Pons (tissue), 1 donor: ENCODE data around the gene FBXL20.
A peak's percentile ranks its signal among the peaks of the same experiment; 100 is the strongest.
"Not testable (repeated sequence)": the region's sequence is repeated elsewhere in the genome, so short reads cannot be mapped to it uniquely, and the experiment has no call there.

Experiments
- DNase-seq: peaks from one replicate; pipeline ENCODE4 v3.0.0-alpha.2; 2016; ENCODE audit warnings: low spot score

Gene FBXL20, protein sequence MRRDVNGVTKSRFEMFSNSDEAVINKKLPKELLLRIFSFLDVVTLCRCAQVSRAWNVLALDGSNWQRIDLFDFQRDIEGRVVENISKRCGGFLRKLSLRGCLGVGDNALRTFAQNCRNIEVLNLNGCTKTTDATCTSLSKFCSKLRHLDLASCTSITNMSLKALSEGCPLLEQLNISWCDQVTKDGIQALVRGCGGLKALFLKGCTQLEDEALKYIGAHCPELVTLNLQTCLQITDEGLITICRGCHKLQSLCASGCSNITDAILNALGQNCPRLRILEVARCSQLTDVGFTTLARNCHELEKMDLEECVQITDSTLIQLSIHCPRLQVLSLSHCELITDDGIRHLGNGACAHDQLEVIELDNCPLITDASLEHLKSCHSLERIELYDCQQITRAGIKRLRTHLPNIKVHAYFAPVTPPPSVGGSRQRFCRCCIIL

DNA sequence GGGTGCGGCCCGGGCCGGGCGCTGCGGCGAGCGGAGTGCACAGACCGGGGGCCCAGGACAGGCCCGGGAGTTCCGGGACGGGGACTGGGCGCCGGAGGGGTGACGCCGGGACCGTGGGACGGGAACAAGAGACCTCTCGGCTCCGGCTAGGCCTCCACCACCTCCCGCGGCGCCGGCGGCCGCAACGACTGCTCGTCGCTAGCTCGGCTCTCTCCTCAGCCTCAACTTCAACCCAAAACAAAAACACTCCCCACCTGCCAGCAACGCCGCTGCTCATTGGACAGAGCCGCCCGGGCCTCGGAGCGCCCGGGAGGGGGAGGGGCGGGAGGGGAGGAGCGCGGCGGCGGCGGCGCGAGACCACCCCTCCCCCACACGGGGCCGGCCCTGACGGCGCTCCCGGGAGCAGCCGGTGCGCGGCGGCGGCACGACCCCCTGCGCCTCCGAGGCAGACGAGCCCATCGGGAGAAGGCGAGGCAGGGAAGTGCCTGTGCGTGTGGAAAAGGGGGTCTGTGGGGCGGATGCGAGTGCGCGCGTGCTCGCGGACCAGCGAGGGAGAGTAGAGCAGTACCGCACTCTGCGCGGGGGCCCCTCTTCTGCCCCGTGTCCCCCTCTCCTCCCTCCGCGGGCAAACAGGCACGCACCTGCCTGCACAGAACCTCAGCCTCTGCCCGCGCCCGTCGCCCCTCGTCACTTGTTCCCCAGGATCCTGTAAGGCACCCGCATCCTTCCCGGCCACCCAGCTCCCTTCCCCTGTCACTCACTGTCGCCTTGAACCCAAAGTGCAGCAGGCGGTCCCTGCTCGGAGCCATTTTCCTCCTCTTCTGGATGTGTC lies at the start of gene FBXL20:
Gene FBXL20 (minus strand): TSS at position 215 of the 832 bp plus-strand sequence. CDS start 224 bp downstream, outside the sequence.
- DNase-seq = peak; percentile 90

- peak; percentile 93 for DNase-seq
Observed at GRCh38 chr17:39450847-39451581, 49.6 kb upstream of the FBXL20 start, which contains the start of gene MED1. MED1 (minus strand) TSS chr17:39451263; CDS start chr17:39451062, 201 bp downstream.

DNA sequence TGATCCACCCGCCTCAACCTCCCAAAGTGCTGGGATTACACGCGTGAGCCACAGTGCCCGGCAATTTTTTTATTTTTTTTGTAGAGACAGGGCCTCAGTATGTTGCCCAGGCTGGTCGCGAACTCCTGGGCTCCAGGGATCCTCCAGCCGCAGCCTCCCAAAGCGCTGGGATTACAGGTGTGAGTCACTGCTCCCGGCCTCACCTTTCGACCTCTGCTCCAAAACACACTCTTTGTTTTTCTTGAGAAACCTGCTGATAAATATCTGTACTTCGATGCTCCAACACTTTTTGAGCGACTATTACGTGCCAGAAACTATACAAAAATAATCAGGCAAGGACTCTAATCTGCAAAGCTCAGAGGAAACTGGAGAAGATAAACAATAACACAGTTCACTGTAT lies 48.6 kb upstream of the FBXL20 start:
- no peak for DNase-seq

- no peak for DNase-seq
Observed at GRCh38 chr17:39447561-39447960, 46.1 kb upstream of the FBXL20 start.

- DNase-seq = no peak
Observed at GRCh38 chr17:39443326-39443725, 41.9 kb upstream of the FBXL20 start.

DNA sequence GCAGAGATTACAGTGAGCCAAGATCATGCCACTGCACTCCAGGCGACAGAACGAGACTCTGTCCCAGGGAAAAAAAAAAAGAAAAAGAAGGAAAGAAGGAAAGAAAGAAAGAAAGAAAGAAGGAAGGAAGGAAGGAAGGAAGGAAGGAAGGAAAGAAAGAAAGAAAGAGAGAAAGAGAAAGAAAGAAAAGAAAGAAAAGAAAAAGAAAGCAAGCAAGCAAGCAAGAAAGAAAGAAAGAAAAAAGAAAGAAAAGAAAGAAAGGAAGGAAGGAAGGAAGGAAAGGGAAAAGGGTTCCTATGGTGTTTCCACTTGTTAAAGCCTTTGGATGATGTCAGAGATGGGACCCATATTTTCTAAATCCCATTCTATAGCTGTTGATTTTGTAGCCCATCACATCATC lies 38.4 kb upstream of the FBXL20 start:
- not testable (repeated sequence) for DNase-seq

DNA sequence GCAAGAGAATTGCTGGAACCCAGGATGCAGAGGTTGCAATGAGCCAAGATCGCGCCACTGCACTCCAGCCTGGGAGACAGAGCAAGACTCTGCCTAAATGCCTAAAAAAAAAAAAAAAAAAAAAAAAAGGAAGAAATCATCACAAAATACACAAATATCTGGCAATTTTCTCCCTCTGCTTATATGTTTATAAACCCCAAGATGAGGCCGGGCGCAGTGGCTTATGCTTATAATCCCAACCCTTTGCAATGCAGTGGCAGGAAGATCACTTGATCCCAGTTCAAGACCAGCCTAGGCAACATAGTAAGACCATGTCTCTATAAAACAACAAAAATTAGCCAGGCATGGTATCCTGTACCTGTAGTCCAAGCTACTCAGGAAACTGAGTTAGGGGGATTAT lies 28.2 kb upstream of the FBXL20 start:
- DNase-seq = no peak

- DNase-seq = no peak
Observed at GRCh38 chr17:39416141-39416540, 14.7 kb upstream of the FBXL20 start.

DNA sequence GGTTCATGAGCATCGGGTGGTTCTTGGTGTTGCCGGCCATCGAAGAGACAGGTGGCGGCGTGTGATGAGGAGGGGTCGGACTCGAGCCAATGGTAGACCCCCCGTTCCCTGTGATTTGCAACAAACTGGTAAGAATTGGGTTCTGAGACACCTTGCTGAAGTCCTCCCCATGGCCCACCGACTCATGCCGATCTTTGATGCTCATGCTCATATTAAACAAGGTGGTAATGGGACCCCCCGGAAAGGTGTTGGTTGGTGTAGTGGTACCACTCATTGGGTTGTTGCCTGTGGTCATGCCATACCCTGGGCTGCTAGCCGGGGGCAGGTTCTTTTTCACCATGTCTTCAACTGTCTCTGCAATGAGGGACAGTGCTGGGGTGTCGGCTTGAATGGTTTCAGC lies 8.9 kb upstream of the FBXL20 start:
- no peak for DNase-seq

DNA sequence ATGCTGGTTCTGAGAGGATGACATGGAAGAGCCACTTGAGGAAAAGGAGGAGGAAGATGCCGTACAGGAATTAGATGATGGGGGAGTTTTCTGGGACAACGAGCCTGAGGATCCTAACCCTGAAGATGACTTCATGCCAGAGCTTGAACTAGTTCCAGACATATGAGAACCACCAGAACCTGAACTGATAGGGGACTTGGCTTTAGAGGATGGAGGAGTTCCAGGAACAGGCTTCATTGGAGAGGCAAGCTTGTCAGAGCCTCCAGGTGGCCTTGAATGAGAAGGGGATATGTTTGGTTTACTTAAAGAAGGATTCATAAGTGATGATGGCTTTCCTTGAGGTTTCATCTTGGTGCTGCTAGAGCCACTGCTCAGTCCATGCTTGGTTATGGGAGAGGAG lies 6.9 kb upstream of the FBXL20 start:
- DNase-seq = no peak

DNA sequence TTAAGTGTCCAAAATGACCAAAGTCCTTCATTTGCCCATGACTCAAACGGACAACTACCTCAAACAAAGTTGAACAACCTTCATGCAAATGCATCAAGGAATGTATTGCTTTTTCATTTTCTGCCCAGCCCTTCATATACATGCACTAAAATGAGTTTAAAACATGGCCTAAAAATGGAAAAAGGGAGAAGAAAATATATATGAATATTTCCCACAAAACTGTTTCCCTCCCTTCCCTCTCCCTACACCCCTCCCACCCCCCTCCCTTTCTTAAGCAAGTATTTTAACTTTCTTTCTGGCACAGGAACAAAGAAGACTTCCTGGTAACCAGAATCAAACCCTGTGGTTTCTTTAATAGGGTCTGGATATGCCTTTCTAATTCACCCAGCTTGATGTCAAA lies 5.5 kb upstream of the FBXL20 start:
- no peak for DNase-seq

DNA sequence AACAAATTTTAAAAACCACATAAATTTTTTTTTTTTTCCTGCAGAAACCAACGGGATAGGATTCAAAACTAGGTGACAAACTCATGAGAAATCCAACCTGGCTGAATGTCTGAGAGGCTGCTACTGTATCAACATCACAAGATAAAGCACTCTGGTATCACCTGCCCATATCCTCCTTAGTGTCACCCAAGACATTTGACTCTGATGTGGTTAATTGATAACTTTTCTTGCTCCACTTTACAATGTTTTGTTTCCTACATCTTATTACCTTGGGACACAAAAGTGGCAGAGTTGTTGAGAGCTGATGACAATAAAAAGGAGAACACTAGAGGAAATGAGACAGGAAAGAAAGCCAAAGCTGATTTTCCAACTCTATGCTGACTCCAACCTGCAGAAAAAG lies 4.0 kb upstream of the FBXL20 start:
- no peak for DNase-seq

DNA sequence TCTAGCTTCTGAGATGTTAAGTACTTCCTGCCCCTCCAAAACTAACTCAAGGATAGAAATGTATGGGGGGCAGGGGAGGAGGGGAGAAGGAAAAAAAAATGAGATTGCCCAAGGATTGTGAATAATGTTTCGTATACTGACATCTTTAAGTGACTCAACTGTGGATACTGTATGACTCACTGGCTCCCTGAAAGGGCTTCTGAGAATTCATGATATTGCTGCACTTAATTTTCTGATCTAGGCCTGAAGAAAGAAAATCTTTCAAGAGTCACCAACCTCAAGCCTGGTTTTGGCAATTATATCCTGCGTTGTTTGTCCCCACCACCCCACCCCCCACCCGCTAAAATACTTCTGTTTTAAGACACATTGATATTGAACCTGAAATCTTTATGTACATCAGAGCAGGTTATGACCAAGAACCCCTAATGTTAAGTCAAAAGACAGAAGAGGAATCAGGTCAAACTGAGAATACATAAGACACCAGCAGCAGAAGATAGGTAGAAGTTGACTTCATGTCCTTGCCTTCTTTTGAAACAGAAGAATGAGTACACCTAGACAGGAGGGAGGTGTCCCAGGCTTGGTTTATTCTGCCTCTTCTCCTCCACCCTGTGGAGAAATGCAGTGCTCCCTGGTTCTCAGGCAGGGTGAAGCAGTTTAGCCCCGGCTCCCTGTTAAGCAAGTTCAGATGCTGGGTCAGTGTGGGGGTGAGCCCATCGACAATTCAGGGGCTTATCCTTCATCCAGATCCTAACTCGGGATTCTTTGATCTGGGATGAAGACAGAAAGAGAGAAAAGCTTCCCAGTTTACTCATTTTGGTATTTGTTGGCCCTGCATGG lies 3.3 kb upstream of the FBXL20 start:
- DNase-seq = no peak

- DNase-seq = peak; percentile 6
Observed at GRCh38 chr17:39402890-39403605, 1.6 kb upstream of the FBXL20 start.

GRCh38 chr17:39402244-39402889 lies 941 bp upstream of the FBXL20 start:
- peak; percentile 95 for DNase-seq

DNA sequence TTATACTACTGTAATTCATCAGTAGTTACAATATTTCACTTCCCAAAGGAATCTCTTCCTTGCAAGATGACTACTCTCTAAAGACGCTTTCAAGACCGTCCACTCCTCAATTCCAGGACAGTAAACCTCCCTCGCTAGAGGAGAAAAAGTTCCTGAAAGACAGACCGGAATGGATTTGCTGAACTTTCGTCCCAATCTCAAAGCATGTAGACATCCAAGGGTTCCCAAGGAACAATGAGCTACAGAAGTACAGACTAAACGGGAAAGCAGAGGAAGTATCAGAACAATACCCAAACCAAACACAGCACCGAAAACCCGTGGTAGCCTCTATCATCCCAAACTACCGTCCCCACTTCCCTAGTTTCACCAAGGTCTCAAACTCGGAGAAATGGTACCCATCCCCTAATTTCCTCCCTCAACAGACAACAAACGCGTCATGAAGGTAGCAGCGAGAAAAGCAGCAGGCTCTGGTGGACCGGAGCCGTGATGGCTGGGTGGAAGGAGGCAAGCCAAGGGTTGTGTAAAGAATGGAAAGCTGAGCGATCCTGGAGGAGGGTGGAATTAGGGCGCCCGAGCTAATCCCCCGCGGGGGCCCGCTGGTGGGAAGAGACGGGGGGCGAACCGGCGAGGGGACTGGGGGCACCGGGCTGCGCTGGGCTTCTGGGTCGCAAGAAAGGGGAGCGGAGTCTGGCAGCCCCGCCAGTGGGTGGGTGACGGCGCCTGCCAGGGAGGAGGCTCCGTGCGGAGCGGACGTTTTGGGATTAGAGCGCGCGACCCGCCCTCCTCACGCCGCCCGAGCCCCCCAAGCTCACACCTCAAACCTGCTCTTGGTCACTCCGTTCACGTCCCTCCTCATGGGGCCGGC lies 647 bp downstream of the FBXL20 start:
- peak; percentile 25 for DNase-seq

- DNase-seq = no peak
Observed at GRCh38 chr17:39399791-39400190, 1.6 kb downstream of the FBXL20 start.

- no peak for DNase-seq
Observed at GRCh38 chr17:39393736-39394135, 7.7 kb downstream of the FBXL20 start.

DNA sequence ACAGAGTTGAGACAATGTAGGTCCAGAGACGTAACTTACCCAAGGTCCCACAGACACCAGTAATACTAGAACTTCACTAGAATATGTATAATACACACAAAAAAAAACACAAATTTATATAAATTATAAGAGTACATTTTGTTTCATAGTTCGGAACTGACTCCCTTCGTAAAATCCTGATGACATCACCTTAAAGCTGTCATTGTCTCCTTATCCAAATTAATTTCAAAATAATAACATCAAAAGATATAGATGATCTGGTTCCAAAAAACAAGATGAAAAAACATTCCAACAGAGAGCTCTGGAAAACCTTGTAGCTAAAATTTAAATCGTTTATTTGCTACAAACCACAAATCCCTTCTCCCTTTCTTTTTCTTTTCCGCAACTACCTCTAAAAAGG lies 10.0 kb downstream of the FBXL20 start:
- no peak for DNase-seq
